ENCODE data around the gene GID4. TPM values are rescaled to one million over a fixed set of nuclear protein-coding genes. Genes with fewer than 3 reads are reported as not detected.
"Not testable (repeated sequence)": the region's sequence is repeated elsewhere in the genome, so short reads cannot be mapped to it uniquely, and the experiment has no call there.

The GID4 gene
- total RNA-seq, 1 experiment from 2014 or later = 7.3 TPM

DNA sequence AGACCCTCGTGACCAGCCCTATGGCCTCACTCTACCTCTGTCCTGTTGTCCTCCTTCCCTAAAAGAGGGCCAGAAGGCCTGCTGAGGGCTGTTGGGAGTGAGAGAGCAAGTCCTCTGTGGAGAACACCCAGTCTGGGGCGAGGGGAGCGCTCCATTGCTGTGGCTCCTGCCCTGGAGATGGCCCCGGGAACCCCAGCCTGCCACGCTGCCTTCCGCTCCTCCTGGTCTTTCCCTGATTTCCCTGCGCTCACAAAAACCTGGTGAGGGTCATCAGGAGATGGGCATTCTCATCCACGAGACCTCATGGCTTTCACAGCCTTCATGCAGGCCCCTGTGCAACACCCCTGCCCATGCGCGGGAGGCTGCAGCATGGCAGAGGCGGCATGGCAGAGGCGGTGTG, 45.4 kb upstream of the GID4 start:
- intact Hi-C loops (cut with micrococcal nuclease; ENCODE audit: unreplicated experiment) = no loop called here
- CTCF ChIA-PET = interaction anchor here (1.0 kb wide), 1 partner anchor 9 kb away, joined by 3 read pairs; no protein-coding TSS in a partner anchor
- peaks cover 4% of the 10 kb centered on the region for H3K36me3 Mint-ChIP-seq (ENCODE audit: insufficient read depth, unreplicated experiment)
- no peak overlapping the region for H3K27ac Mint-ChIP-seq (ENCODE audit: unreplicated experiment)
- no TSS peak for BruUV-seq (replicated peaks)
- no peak for DNase-seq
- TF ChIP-seq, protein P1, sequence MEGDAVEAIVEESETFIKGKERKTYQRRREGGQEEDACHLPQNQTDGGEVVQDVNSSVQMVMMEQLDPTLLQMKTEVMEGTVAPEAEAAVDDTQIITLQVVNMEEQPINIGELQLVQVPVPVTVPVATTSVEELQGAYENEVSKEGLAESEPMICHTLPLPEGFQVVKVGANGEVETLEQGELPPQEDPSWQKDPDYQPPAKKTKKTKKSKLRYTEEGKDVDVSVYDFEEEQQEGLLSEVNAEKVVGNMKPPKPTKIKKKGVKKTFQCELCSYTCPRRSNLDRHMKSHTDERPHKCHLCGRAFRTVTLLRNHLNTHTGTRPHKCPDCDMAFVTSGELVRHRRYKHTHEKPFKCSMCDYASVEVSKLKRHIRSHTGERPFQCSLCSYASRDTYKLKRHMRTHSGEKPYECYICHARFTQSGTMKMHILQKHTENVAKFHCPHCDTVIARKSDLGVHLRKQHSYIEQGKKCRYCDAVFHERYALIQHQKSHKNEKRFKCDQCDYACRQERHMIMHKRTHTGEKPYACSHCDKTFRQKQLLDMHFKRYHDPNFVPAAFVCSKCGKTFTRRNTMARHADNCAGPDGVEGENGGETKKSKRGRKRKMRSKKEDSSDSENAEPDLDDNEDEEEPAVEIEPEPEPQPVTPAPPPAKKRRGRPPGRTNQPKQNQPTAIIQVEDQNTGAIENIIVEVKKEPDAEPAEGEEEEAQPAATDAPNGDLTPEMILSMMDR (IDR thresholded peaks at IDR 0.05; ENCODE audit: unreplicated experiment) = no peak
- peaks cover 10% of the 10 kb centered on the region for H3K4me1 Mint-ChIP-seq (ENCODE audit: low read depth, unreplicated experiment)
- no peak overlapping the region for H3K4me3 Mint-ChIP-seq (ENCODE audit: low read depth, unreplicated experiment)
- H3K9me3 Mint-ChIP-seq (ENCODE audit: low read depth, unreplicated experiment) = no peaks in the 10 kb centered on the region
- no peaks in the 10 kb centered on the region for H3K27me3 Mint-ChIP-seq (ENCODE audit: unreplicated experiment)

DNA sequence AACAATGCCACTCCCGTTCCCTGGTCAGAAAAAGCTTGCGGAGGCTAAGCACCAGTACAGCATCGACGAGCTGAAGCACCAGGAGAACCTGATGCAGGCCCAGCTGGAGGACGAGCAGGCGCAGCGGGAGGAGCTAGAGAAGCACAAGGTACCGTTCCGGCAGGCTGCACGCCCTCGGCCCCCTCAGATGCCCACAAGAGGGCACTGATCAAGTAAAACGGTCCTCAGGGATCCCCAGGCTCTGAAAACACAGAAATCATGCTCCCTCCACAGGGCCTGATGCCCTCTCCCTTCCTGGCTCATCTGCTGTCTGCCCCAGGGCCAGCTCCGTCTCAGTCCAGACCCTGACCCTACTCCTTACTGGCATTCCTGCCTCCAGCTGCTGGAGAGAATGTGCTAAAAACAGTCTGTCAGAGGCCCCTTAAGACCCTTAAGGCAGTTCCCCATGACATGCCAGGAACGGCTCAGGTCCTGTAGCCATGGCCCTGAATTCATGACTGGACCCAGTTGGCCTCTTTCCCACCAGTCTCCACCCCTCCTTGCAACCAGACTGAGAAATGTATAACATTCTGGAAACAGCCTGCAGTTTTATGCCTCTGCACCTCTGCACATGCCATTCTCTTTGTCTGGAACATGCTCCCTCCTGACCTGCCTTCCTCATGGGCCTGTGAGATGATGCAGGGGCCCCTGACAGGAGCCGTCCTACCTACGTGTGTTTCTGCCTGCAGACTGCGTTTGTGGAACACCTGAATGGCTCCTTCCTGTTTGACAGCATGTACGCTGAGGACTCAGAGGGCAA, 44.7 kb upstream of the GID4 start:
- Mint-ChIP-seq H3K27me3 (ENCODE audit: unreplicated experiment) (no peaks in the 10 kb centered on the region), H3K4me1 (ENCODE audit: low read depth, unreplicated experiment) (peaks cover 10% of the 10 kb centered on the region), H3K9me3 (ENCODE audit: low read depth, unreplicated experiment) (no peaks in the 10 kb centered on the region), H3K4me3 (ENCODE audit: low read depth, unreplicated experiment) (no peak overlapping the region), H3K27ac (ENCODE audit: unreplicated experiment) (no peak overlapping the region), H3K36me3 (ENCODE audit: insufficient read depth, unreplicated experiment) (no peaks in the 10 kb centered on the region)
- no TSS peak for BruUV-seq (replicated peaks)
- DNase-seq = no peak
- TF ChIP-seq, protein P1 (IDR thresholded peaks at IDR 0.05; ENCODE audit: unreplicated experiment) = no peak
- intact Hi-C loops (cut with micrococcal nuclease; ENCODE audit: unreplicated experiment) = no loop called here
- CTCF ChIA-PET = interaction anchor here (1.0 kb wide), 1 partner anchor 10 kb away, joined by 3 read pairs; no protein-coding TSS in a partner anchor

DNA sequence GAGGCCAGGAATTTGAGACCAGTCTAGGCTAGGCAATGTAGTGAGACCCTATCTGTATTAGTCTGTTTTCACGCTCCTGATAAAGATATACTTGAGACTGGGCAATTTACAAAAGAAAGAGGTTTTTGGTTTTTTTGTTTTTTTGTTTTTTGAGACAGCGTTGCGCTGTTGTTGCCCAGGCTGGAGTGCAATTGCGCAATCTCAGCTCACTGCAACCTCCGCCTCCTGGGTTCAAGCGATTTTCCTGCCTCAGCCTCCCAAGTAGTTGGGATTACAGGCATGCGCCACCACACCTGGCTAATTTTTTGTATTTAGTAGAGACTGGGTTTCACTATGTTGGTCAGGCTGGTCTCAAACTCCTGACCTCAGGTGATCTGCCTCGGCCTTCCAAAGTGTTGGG, 43.3 kb upstream of the GID4 start:
- DNase-seq; intact Hi-C loops (cut with micrococcal nuclease; ENCODE audit: unreplicated experiment); H3K27me3 Mint-ChIP-seq (ENCODE audit: unreplicated experiment); CTCF ChIA-PET; H3K27ac Mint-ChIP-seq (ENCODE audit: unreplicated experiment); H3K9me3 Mint-ChIP-seq (ENCODE audit: low read depth, unreplicated experiment); H3K36me3 Mint-ChIP-seq (ENCODE audit: insufficient read depth, unreplicated experiment); BruUV-seq (replicated peaks); H3K4me1 Mint-ChIP-seq (ENCODE audit: low read depth, unreplicated experiment); H3K4me3 Mint-ChIP-seq (ENCODE audit: low read depth, unreplicated experiment): not testable (repeated sequence)

DNA sequence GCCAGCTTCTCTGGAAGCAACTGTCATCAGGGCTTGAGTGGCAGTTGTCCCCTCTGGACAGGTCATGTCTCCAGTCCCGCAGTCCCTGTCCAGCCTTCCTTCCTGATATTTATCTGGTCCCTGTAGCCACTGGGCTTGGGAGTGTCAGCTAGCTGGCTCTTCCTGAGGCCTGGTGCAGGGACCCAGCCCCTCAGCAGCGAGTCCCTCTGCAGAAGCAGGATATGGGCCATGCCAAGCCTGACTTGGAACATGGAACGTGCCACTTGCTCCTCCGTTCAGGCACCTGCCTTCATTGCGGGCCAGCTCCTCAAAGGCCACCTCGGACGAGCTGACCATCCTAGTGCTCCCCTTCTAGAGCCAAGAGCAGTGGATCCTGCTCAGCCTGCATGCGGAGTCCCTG, 40.3 kb upstream of the GID4 start:
- CTCF ChIA-PET = no interaction called here
- intact Hi-C loops (cut with micrococcal nuclease; ENCODE audit: unreplicated experiment) = no loop called here
- BruUV-seq (replicated peaks) = no TSS peak
- TF ChIP-seq, protein P1 (IDR thresholded peaks at IDR 0.05; ENCODE audit: unreplicated experiment) = no peak
- Mint-ChIP-seq H3K36me3 (ENCODE audit: insufficient read depth, unreplicated experiment) (no peaks in the 10 kb centered on the region), H3K27ac (ENCODE audit: unreplicated experiment) (no peak overlapping the region), H3K9me3 (ENCODE audit: low read depth, unreplicated experiment) (no peaks in the 10 kb centered on the region), H3K4me1 (ENCODE audit: low read depth, unreplicated experiment) (no peaks in the 10 kb centered on the region), H3K27me3 (ENCODE audit: unreplicated experiment) (no peaks in the 10 kb centered on the region), H3K4me3 (ENCODE audit: low read depth, unreplicated experiment) (no peak overlapping the region)
- no peak for DNase-seq

DNA sequence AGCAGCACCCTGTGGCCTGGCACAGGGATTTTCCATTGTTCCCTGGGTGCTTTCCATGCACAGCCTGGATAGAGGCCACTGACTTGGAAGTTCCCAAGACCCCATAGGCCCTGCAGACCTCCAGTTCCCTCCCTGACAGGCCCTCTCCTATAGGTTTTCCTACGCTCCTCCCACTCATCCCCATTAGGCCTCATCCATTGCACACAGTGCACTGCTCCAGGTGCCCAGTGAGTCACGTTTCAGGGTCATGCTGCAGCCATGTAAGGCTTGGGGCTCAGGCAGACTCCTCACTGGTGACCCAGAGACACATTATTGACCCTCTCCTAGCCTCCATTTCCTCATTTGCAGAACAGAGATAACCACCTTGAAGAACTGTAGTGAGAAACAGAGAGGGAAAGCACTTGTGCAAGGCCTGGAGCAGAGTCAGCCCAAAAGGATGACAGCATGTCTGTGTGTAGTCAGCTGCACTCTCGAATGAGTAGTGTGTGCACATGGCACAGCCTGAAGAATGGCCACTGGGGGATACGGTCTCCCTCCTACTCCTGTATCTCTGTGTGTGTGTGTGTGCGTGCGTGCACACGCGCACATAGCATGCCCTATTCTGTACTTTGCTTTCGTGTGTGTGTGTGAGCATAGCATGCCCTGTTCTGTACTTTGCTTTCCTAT, 39.7 kb upstream of the GID4 start:
- BruUV-seq (replicated peaks) = no TSS peak
- DNase-seq = no peak
- no peaks in the 10 kb centered on the region for H3K27me3 Mint-ChIP-seq (ENCODE audit: unreplicated experiment)
- no peak overlapping the region for H3K27ac Mint-ChIP-seq (ENCODE audit: unreplicated experiment)
- intact Hi-C loops (cut with micrococcal nuclease; ENCODE audit: unreplicated experiment) = no loop called here
- H3K9me3 Mint-ChIP-seq (ENCODE audit: low read depth, unreplicated experiment) = no peaks in the 10 kb centered on the region
- TF ChIP-seq, protein P1 (IDR thresholded peaks at IDR 0.05; ENCODE audit: unreplicated experiment) = no peak
- no peaks in the 10 kb centered on the region for H3K36me3 Mint-ChIP-seq (ENCODE audit: insufficient read depth, unreplicated experiment)
- no peak overlapping the region for H3K4me3 Mint-ChIP-seq (ENCODE audit: low read depth, unreplicated experiment)
- CTCF ChIA-PET = no interaction called here
- no peaks in the 10 kb centered on the region for H3K4me1 Mint-ChIP-seq (ENCODE audit: low read depth, unreplicated experiment)
